ENCODE results near the gene PCSK2. TPM values are rescaled to one million over a fixed set of nuclear protein-coding genes. Genes with fewer than 3 reads are reported as not detected.
A peak's percentile ranks its signal among the peaks of the same experiment; 100 is the strongest.

The PCSK2 gene
- total RNA-seq, 1 donor = not detected

- H3K27me3 ChIP-seq (ENCODE audit: insufficient read depth, low read length) = peaks cover 17% of the 10 kb centered on the region
- H3K9me3 ChIP-seq (ENCODE audit: low read depth, low read length) = no peaks in the 10 kb centered on the region
- no peak for DNase-seq (ENCODE audit: insufficient read length, low spot score, missing footprints)
Observed at GRCh38 chr20:17315407-17316231, 88.8 kb downstream of the PCSK2 start.

GRCh38 chr20:17316316-17317038 lies 89.6 kb downstream of the PCSK2 start:
- Histone ChIP-seq H4K20me1 (ENCODE audit: insufficient read depth, low read length) (no peaks in the 10 kb centered on the region), H3K79me2 (ENCODE audit: insufficient read depth, low read length) (no peaks in the 10 kb centered on the region), H3K27me3 (ENCODE audit: insufficient read depth, low read length) (peaks cover 17% of the 10 kb centered on the region), H2AFZ (ENCODE audit: low read length) (no peak overlapping the region), H3K36me3 (ENCODE audit: insufficient read depth, low read length) (no peaks in the 10 kb centered on the region), H3K4me1 (ENCODE audit: insufficient read depth, low read length) (no peaks in the 10 kb centered on the region), H3K4me2 (ENCODE audit: insufficient read depth, low read length) (peak overlapping the region; percentile 60), H3K27ac (ENCODE audit: low read depth, low read length) (no peak overlapping the region), H3K9me3 (ENCODE audit: low read depth, low read length) (no peaks in the 10 kb centered on the region), H3K4me3 (ENCODE audit: insufficient read depth, low read length) (no peak overlapping the region)
- TF ChIP-seq, protein P1, sequence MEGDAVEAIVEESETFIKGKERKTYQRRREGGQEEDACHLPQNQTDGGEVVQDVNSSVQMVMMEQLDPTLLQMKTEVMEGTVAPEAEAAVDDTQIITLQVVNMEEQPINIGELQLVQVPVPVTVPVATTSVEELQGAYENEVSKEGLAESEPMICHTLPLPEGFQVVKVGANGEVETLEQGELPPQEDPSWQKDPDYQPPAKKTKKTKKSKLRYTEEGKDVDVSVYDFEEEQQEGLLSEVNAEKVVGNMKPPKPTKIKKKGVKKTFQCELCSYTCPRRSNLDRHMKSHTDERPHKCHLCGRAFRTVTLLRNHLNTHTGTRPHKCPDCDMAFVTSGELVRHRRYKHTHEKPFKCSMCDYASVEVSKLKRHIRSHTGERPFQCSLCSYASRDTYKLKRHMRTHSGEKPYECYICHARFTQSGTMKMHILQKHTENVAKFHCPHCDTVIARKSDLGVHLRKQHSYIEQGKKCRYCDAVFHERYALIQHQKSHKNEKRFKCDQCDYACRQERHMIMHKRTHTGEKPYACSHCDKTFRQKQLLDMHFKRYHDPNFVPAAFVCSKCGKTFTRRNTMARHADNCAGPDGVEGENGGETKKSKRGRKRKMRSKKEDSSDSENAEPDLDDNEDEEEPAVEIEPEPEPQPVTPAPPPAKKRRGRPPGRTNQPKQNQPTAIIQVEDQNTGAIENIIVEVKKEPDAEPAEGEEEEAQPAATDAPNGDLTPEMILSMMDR (IDR thresholded peaks at IDR 0.05; ENCODE audit: extremely low read depth, low read depth, low read length) = no peak
- DNase-seq (ENCODE audit: insufficient read length, low spot score, missing footprints) = no peak

More at GRCh38 chr20:17315407-17316231, 88.8 kb downstream of the PCSK2 start:
- Histone ChIP-seq H4K20me1 (ENCODE audit: insufficient read depth, low read length) (no peaks in the 10 kb centered on the region), H3K4me2 (ENCODE audit: insufficient read depth, low read length) (peak overlapping the region; percentile 60), H3K36me3 (ENCODE audit: insufficient read depth, low read length) (no peaks in the 10 kb centered on the region), H3K4me3 (ENCODE audit: insufficient read depth, low read length) (peak overlapping the region; percentile 25), H3K27ac (ENCODE audit: low read depth, low read length) (no peak overlapping the region), H3K79me2 (ENCODE audit: insufficient read depth, low read length) (no peaks in the 10 kb centered on the region), H3K4me1 (ENCODE audit: insufficient read depth, low read length) (no peaks in the 10 kb centered on the region), H2AFZ (ENCODE audit: low read length) (no peak overlapping the region)
- TF ChIP-seq, protein P1 (IDR thresholded peaks at IDR 0.05; ENCODE audit: extremely low read depth, low read depth, low read length) = no peak

DNA sequence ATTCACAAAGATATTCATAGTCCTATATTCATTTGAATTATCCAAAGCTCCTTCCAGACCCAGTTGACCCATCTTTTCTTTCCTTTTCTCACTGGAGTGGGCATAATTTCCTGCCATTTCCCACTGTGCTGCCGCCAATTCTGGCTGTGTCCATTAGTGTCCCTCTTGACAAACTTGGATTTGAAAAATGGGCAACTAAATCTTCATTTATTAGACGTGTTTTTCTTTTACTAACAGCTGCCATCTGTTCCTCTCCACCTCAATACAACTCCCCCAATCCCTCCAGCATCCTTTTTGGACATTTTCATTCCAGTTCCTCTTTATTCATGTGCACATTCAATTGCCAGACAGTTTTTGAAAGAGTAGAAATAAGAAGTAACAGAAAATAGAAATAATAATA lies 90.5 kb downstream of the PCSK2 start:
- TF ChIP-seq, protein P1 (IDR thresholded peaks at IDR 0.05; ENCODE audit: extremely low read depth, low read depth, low read length) = no peak
- Histone ChIP-seq H3K4me2 (ENCODE audit: insufficient read depth, low read length) (no peak overlapping the region), H4K20me1 (ENCODE audit: insufficient read depth, low read length) (no peaks in the 10 kb centered on the region), H3K27ac (ENCODE audit: low read depth, low read length) (no peak overlapping the region), H3K9me3 (ENCODE audit: low read depth, low read length) (no peaks in the 10 kb centered on the region), H3K4me3 (ENCODE audit: insufficient read depth, low read length) (no peak overlapping the region), H3K79me2 (ENCODE audit: insufficient read depth, low read length) (no peaks in the 10 kb centered on the region), H2AFZ (ENCODE audit: low read length) (no peak overlapping the region), H3K4me1 (ENCODE audit: insufficient read depth, low read length) (no peaks in the 10 kb centered on the region), H3K36me3 (ENCODE audit: insufficient read depth, low read length) (no peaks in the 10 kb centered on the region), H3K27me3 (ENCODE audit: insufficient read depth, low read length) (peaks cover 17% of the 10 kb centered on the region)
- no peak for DNase-seq (ENCODE audit: insufficient read length, low spot score, missing footprints)

GRCh38 chr20:17320456-17320855 lies 93.6 kb downstream of the PCSK2 start:
- no peaks in the 10 kb centered on the region for H3K9me3 ChIP-seq (ENCODE audit: low read depth, low read length)
- H3K27me3 ChIP-seq (ENCODE audit: insufficient read depth, low read length) = peaks cover 13% of the 10 kb centered on the region
- DNase-seq (ENCODE audit: insufficient read length, low spot score, missing footprints) = peak; percentile 73
- H3K79me2 ChIP-seq (ENCODE audit: insufficient read depth, low read length) = no peaks in the 10 kb centered on the region
- no peak overlapping the region for H3K4me2 ChIP-seq (ENCODE audit: insufficient read depth, low read length)
- TF ChIP-seq, protein P1 (IDR thresholded peaks at IDR 0.05; ENCODE audit: extremely low read depth, low read depth, low read length) = no peak
- no peaks in the 10 kb centered on the region for H3K36me3 ChIP-seq (ENCODE audit: insufficient read depth, low read length)
- H2AFZ ChIP-seq (ENCODE audit: low read length) = no peak overlapping the region
- no peak overlapping the region for H3K4me3 ChIP-seq (ENCODE audit: insufficient read depth, low read length)
- H3K27ac ChIP-seq (ENCODE audit: low read depth, low read length) = no peak overlapping the region
- H3K4me1 ChIP-seq (ENCODE audit: insufficient read depth, low read length) = no peaks in the 10 kb centered on the region
- no peaks in the 10 kb centered on the region for H4K20me1 ChIP-seq (ENCODE audit: insufficient read depth, low read length)

All from osteoblast (primary cell).